HG03095 (cell line): ENCODE data around the gene ABTB2.
"Not testable (repeated sequence)": the region's sequence is repeated elsewhere in the genome, so short reads cannot be mapped to it uniquely, and the experiment has no call there.

ENCODE experiments used
- ATAC-seq: cut with Tn5 transposase; IDR thresholded peaks from one replicate; pipeline ENCODE4 v1.9.1; 2021; ENCODE audit warnings: moderate library complexity; ENCODE audit not compliant: unreplicated experiment

ABTB2 gene

GRCh38 chr11:34218756-34219155, 139.1 kb downstream of the ABTB2 start:
- not testable (repeated sequence) for ATAC-seq

- no peak for ATAC-seq
These were observed 139.7 kb downstream of the ABTB2 start for GRCh38 chr11:34218067-34218466.

GRCh38 chr11:34216706-34217105, 141.1 kb downstream of the ABTB2 start:
- ATAC-seq: no peak

- ATAC-seq: no peak
These were observed 141.9 kb downstream of the ABTB2 start for GRCh38 chr11:34215806-34216453.

- ATAC-seq: no peak
These were observed 142.6 kb downstream of the ABTB2 start for GRCh38 chr11:34214961-34215805.

GRCh38 chr11:34213366-34213765, 144.4 kb downstream of the ABTB2 start:
- no peak for ATAC-seq

GRCh38 chr11:34212566-34212965, 145.2 kb downstream of the ABTB2 start:
- ATAC-seq: no peak

- no peak for ATAC-seq
These were observed 148.0 kb downstream of the ABTB2 start for GRCh38 chr11:34209809-34210208.

GRCh38 chr11:34208266-34209135, 149.3 kb downstream of the ABTB2 start:
- ATAC-seq: no peak

- no peak for ATAC-seq
These were observed 150.2 kb downstream of the ABTB2 start for GRCh38 chr11:34207487-34208180.

GRCh38 chr11:34206407-34207300, 151.2 kb downstream of the ABTB2 start:
- ATAC-seq: no peak

GRCh38 chr11:34205326-34206035, 152.3 kb downstream of the ABTB2 start:
- ATAC-seq: no peak

- no peak for ATAC-seq
These were observed 153.2 kb downstream of the ABTB2 start for GRCh38 chr11:34204396-34205279.

- ATAC-seq: no peak
These were observed 154.4 kb downstream of the ABTB2 start for GRCh38 chr11:34203377-34203871.

GRCh38 chr11:34201129-34201528, 156.7 kb downstream of the ABTB2 start:
- no peak for ATAC-seq

- no peak for ATAC-seq
These were observed 158.3 kb downstream of the ABTB2 start for GRCh38 chr11:34199525-34199924.

GRCh38 chr11:34198523-34198922, 159.3 kb downstream of the ABTB2 start:
- ATAC-seq: no peak

GRCh38 chr11:34197256-34197655, 160.6 kb downstream of the ABTB2 start:
- ATAC-seq: no peak
